GM12878 (cell line): ENCODE results near the gene NR0B1. TPM values are rescaled to one million over a fixed set of nuclear protein-coding genes. Genes with fewer than 3 reads are reported as not detected.

Source experiments
- ATAC-seq: fragments of 200-7000 bp; cut with Tn5 transposase; 3 replicates; pipeline ENCODE4 v1.9.1; 2020; ENCODE audit warnings: mild to moderate bottlenecking, moderate library complexity
- BruUV-seq: library from RNA; stranded (reverse); fragments of 400-500 nt; replicated peaks from 2 replicates; lab custom pipeline; 2021; lab: Mats Ljungman, UMichigan
- CTCF ChIA-PET: fragments of 300-600 bp; sonication (Branson Sonifier 250); formaldehyde crosslinking; extraction: SDS; loops from one replicate; lab custom pipeline; 2021; ENCODE audit warnings: inconsistent platforms; lab: Yijun Ruan, JAX
- POLR2A ChIA-PET: fragments of 350-600 bp; formaldehyde crosslinking; extraction: SDS; loops from one replicate; lab custom pipeline; 2021; ENCODE audit warnings: inconsistent platforms; lab: Charles Lee
- RAD21 ChIA-PET: fragments of 300-600 bp; sonication (Branson Sonifier 250); formaldehyde crosslinking; loops from one replicate; lab custom pipeline; 2023; ENCODE audit warnings: antibody characterized with exemption; ENCODE audit not compliant: unreplicated experiment; lab: Charles Lee
- SMC1A ChIA-PET: fragments of 300-600 bp; sonication (Branson Sonifier 250); formaldehyde crosslinking; loops from one replicate; lab custom pipeline; 2023; ENCODE audit not compliant: unreplicated experiment, uncharacterized antibody; lab: Charles Lee
- DNase-seq: peaks from one replicate; pipeline ENCODE4 v3.0.0-alpha.2; 2011; ENCODE audit warnings: low read depth, low spot score
- FAIRE-seq: peaks from 3 replicates; lab custom pipeline; 2011; peaks lifted over from hg19 to GRCh38; lab: Jason Lieb, UNC
- H2AFZ ChIP-seq: 2 replicates; pipeline ENCODE4 v1.6.0; 2011; ENCODE audit warnings: low read depth, low read length, control low read depth; ENCODE audit not compliant: control insufficient read depth
- H3K27ac ChIP-seq: 2 replicates; pipeline ENCODE4 v1.5.1; 2011; ENCODE audit warnings: control low read depth; ENCODE audit not compliant: control insufficient read depth, insufficient read depth
- H3K27me3 ChIP-seq, 2 experiments: replicated peaks in 1 of 2; 2 replicates each; pipeline versions ENCODE4 v1.6.0 to v1.6.1; 2011; ENCODE audit warnings: low read length in 1 of 2; ENCODE audit not compliant: control insufficient read depth in 2 of 2, insufficient read depth in 2 of 2
- H3K36me3 ChIP-seq, 2 experiments: 2 replicates each; pipeline ENCODE4 v1.5.1; 2011; ENCODE audit warnings: low read length in 1 of 2; ENCODE audit not compliant: control insufficient read depth in 2 of 2, insufficient read depth in 2 of 2
- H3K4me1 ChIP-seq: 2 replicates; pipeline ENCODE4 v1.6.1; 2011; ENCODE audit warnings: mild to moderate bottlenecking, low read length, moderate library complexity, mixed read lengths; ENCODE audit not compliant: control insufficient read depth, insufficient read depth
- H3K4me2 ChIP-seq: 2 replicates; pipeline ENCODE4 v1.6.0; 2011; ENCODE audit warnings: control low read depth; ENCODE audit not compliant: control insufficient read depth, insufficient read depth
- H3K4me3 ChIP-seq: fragments of 200-600 bp; sonication (generic); 2 replicates; pipeline ENCODE4 v1.5.1; 2016
- H3K79me2 ChIP-seq: 2 replicates; pipeline ENCODE4 v1.6.0; 2011; ENCODE audit warnings: low read length; ENCODE audit not compliant: control insufficient read depth, insufficient read depth
- H3K9ac ChIP-seq: 2 replicates; pipeline ENCODE4 v1.8.0; 2011; ENCODE audit warnings: low read length, control low read depth, mixed read lengths; ENCODE audit not compliant: control insufficient read depth, insufficient read depth
- H3K9me3 ChIP-seq: replicated peaks from 3 replicates; pipeline ENCODE4 v1.5.1; 2011; ENCODE audit warnings: mild to moderate bottlenecking, low read length; ENCODE audit not compliant: control insufficient read depth, insufficient read depth
- H4K20me1 ChIP-seq: 2 replicates; pipeline ENCODE4 v1.6.0; 2011; ENCODE audit not compliant: control insufficient read depth, insufficient read depth
- ASH2L ChIP-seq: fragments of 300-600, 200-600 bp; sonication (generic); IDR thresholded peaks from 2 replicates; pipeline ENCODE4 v1.6.1; 2017; ENCODE audit warnings: low read depth, mild to moderate bottlenecking, borderline replicate concordance
- FOXK2 ChIP-seq: fragments of 450-650 bp; IDR thresholded peaks from 2 replicates; pipeline ENCODE4 v1.6.1; 2017; ENCODE audit warnings: mild to moderate bottlenecking, moderate library complexity
- HDGF ChIP-seq: fragments of 450-650 bp; IDR thresholded peaks from 2 replicates; pipeline ENCODE4 v1.6.1; 2016; ENCODE audit warnings: antibody characterized with exemption
- NFYB ChIP-seq: IDR thresholded peaks from 2 replicates; pipeline ENCODE4 v1.6.1; 2011; ENCODE audit warnings: low read depth, mild to moderate bottlenecking, low read length, improper control_type of control experiment, moderate library complexity; ENCODE audit not compliant: insufficient read depth
- RB1 ChIP-seq: fragments of 450-650 bp; formaldehyde crosslinking; IDR thresholded peaks from 2 replicates; pipeline ENCODE4 v1.6.1; 2017; ENCODE audit warnings: mild to moderate bottlenecking, borderline replicate concordance
- RCOR1 ChIP-seq: conservative IDR thresholded peaks from 2 replicates; pipeline ENCODE4 v1.6.1; 2012; ENCODE audit warnings: low read depth, low read length, improper control_type of control experiment
- SMC3 ChIP-seq: IDR thresholded peaks from 2 replicates; pipeline ENCODE4 v1.6.1; 2011; ENCODE audit warnings: low read length, improper control_type of control experiment, borderline replicate concordance
- ZBTB11 ChIP-seq: fragments of 450-650 bp; formaldehyde crosslinking; IDR thresholded peaks from 2 replicates; pipeline ENCODE4 v1.5.0; 2022; ENCODE audit warnings: mild to moderate bottlenecking, missing genetic modification characterization
- WGBS: methylation state at CpG from one replicate; pipeline ENCODE4 v1.1.6; 2016; ENCODE audit warnings: low lambda C conversion rate; ENCODE audit not compliant: insufficient replicate concordance, insufficient coverage; ENCODE audit errors: missing lambda C conversion rate; 5-methylcytosine and 5-hydroxymethylcytosine counted together
- in situ Hi-C: fragments of 300-500 bp; cut with MboI; formaldehyde crosslinking; loops from 9 replicates; pipeline ENCODE4 v1.14.3; 2018; ENCODE audit warnings: mixed read lengths
- intact Hi-C: fragments of 100-400 bp; cut with micrococcal nuclease; formaldehyde crosslinking; loops from one replicate; pipeline ENCODE4 v1.14.2; 2022; ENCODE audit not compliant: unreplicated experiment
- polyA plus RNA-seq, 11 experiments: library from polyadenylated mRNA; depleted of rRNA in 4 of 11; unstranded in 6 of 11; stranded (reverse) in 5 of 11; fragments of >200 nt; fragmentation: Nextera tagmentation in 4 of 11; fragmentation: Illumina TruSeq in 1 of 11; extraction: Ambion mirVana in 4 of 11; extraction: Trizol in 1 of 11; gene quantifications; 1 replicate in 1 of 11; 2 replicates in 10 of 11; pipeline versions ENCODE4 v1.2.1 to v1.2.3, GENCODE V29; 2011 to 2016; ENCODE audit warnings: inconsistent platforms in 2 of 11, missing spikeins in 2 of 11, low read depth in 1 of 11
- total RNA-seq, 4 experiments: library from RNA; depleted of rRNA in 3 of 4; stranded (reverse); fragments of >200 nt in 3 of 4; fragmentation: Illumina TruSeq in 1 of 4; extraction: Trizol in 1 of 4; gene quantifications; 2 replicates each; pipeline versions ENCODE4 v1.2.1 to v1.2.3, GENCODE V29; 2013 to 2021
- TF ChIP-seq, protein P1 (sequence below), 3 experiments: IDR thresholded peaks in 2 of 3; conservative IDR thresholded peaks in 1 of 3; 2 replicates each; pipeline ENCODE4 v1.5.1; 2011; ENCODE audit warnings: low read depth in 3 of 3, low read length in 3 of 3, mild to moderate bottlenecking in 3 of 3, control low read depth in 2 of 3, moderate library complexity in 2 of 3, inconsistent platforms in 1 of 3, mixed read lengths in 1 of 3; ENCODE audit not compliant: control insufficient read depth in 2 of 3, insufficient read depth in 1 of 3; ENCODE audit errors: extremely low read depth in 1 of 3
- TF ChIP-seq, protein P2 (sequence below): IDR thresholded peaks from 2 replicates; pipeline ENCODE4 v1.6.1; 2012; ENCODE audit warnings: low read depth, low read length, improper control_type of control experiment
- TF ChIP-seq, protein P3 (sequence below): IDR thresholded peaks from 2 replicates; pipeline ENCODE4 v1.6.1; 2011; ENCODE audit warnings: mild to moderate bottlenecking, low read depth, low read length, moderate library complexity; ENCODE audit not compliant: insufficient replicate concordance

NR0B1 gene
- total and polyA plus RNA-seq, 10 of the 15 experiments (the other 5 are each of a cell fraction or from before 2014, with no cell fraction given), result not detected

DNA sequence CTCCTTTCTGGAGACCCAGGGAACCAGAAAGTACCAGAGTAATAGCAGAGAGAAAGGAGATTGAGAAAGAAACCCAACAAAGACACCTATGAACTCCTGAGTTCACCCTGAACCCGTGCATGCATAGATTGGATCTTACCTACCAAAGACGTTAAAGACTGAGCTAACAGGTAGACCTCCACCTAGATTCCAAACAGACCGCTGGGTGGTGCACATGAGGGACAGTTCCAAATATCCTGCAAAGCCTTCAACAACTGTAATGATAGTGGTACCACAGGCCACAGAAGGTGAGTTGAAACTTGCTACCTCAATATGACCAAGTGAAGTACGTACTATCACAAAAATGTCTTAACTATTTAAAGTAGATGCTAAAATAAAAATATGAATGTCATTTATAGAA, 34.0 kb upstream of the NR0B1 start:
- Histone ChIP-seq H3K79me2 (no peaks in the 10 kb centered on the region), H3K4me3 (no peak overlapping the region), H2AFZ (no peak overlapping the region), H3K4me2 (no peak overlapping the region), H3K4me1 (no peaks in the 10 kb centered on the region), H4K20me1 (no peaks in the 10 kb centered on the region), H3K36me3 (no peaks in the 10 kb centered on the region), H3K9ac (no peak overlapping the region), H3K9me3 (no peaks in the 10 kb centered on the region), H3K27me3 (no peaks in the 10 kb centered on the region), H3K27ac (no peak overlapping the region)
- BruUV-seq, result no TSS peak
- WGBS, result 8% methylated on average over 4 of the region's 4 CpGs
- ChIA-PET RAD21 (no interaction called here), CTCF (interaction anchor here (0.6 to 1.1 kb wide), 2 partner anchors 152 to 162 kb away, joined by 3 to 4 read pairs; no protein-coding TSS in a partner anchor), POLR2A (no interaction called here), SMC1A (no interaction called here)
- in situ Hi-C loops, result no loop called here
- TF ChIP-seq FOXK2 (no peak), RB1 (no peak), ZBTB11 (no peak), SMC3 (peak; percentile 18; the same call in 1 of the 2 replicates), ASH2L (no peak), HDGF (no peak), RCOR1 (no peak), NFYB (no peak)
- TF ChIP-seq, protein P1, sequence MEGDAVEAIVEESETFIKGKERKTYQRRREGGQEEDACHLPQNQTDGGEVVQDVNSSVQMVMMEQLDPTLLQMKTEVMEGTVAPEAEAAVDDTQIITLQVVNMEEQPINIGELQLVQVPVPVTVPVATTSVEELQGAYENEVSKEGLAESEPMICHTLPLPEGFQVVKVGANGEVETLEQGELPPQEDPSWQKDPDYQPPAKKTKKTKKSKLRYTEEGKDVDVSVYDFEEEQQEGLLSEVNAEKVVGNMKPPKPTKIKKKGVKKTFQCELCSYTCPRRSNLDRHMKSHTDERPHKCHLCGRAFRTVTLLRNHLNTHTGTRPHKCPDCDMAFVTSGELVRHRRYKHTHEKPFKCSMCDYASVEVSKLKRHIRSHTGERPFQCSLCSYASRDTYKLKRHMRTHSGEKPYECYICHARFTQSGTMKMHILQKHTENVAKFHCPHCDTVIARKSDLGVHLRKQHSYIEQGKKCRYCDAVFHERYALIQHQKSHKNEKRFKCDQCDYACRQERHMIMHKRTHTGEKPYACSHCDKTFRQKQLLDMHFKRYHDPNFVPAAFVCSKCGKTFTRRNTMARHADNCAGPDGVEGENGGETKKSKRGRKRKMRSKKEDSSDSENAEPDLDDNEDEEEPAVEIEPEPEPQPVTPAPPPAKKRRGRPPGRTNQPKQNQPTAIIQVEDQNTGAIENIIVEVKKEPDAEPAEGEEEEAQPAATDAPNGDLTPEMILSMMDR (IDR thresholded peaks at IDR 0.05 in 2 of 3, conservative IDR thresholded peaks at IDR 0.05 in 1 of 3; ENCODE audit: control insufficient read depth in 2 of 3, extremely low read depth in 1 of 3, insufficient read depth in 1 of 3, low read depth in 3 of 3, low read length in 3 of 3), result 0 out of 6 replicates have a peak, but pooled peaks of 1 of the 3 experiments have one; percentile 11
- TF ChIP-seq, protein P2, sequence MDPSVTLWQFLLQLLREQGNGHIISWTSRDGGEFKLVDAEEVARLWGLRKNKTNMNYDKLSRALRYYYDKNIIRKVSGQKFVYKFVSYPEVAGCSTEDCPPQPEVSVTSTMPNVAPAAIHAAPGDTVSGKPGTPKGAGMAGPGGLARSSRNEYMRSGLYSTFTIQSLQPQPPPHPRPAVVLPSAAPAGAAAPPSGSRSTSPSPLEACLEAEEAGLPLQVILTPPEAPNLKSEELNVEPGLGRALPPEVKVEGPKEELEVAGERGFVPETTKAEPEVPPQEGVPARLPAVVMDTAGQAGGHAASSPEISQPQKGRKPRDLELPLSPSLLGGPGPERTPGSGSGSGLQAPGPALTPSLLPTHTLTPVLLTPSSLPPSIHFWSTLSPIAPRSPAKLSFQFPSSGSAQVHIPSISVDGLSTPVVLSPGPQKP, result no peak
- TF ChIP-seq, protein P3, sequence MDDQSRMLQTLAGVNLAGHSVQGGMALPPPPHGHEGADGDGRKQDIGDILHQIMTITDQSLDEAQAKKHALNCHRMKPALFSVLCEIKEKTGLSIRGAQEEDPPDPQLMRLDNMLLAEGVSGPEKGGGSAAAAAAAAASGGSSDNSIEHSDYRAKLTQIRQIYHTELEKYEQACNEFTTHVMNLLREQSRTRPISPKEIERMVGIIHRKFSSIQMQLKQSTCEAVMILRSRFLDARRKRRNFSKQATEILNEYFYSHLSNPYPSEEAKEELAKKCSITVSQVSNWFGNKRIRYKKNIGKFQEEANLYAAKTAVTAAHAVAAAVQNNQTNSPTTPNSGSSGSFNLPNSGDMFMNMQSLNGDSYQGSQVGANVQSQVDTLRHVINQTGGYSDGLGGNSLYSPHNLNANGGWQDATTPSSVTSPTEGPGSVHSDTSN, result no peak
- ATAC-seq, result 0 out of 3 replicates have a peak, but pooled peaks have one; percentile 39
- DNase-seq, result no peak
- intact Hi-C loops, result no loop called here
- no peak for FAIRE-seq
